SH-SY5Y (cell line): ENCODE measurements around the gene CCDC171.

Experiments used
- GATA2 ChIP-seq: IDR thresholded peaks from 2 replicates; pipeline ENCODE4 v1.6.1; 2011; ENCODE audit warnings: mild to moderate bottlenecking, low read depth, low read length
- GATA3 ChIP-seq: IDR thresholded peaks from 2 replicates; pipeline ENCODE4 v1.6.1; 2011; ENCODE audit warnings: low read depth, mild to moderate bottlenecking, low read length, moderate library complexity

DNA sequence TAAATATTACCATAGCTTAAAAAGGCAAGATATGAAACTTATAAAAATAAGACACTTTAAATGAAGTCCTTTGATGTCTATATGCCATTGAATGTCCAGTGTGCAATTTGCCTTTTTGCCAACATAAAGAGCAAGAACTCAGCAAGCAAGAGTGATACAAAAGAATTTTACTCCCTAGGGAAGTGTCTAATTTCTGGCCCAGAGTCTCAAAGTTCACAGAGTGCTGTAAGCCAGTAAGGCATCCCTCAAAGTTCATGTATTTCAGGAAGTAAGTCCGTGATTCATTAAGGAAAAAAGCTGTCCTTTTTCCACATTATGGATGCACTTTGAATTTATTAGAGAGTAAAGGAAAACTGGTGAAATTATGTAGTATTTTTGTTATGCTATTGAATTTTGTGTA lies 185.2 kb downstream of the CCDC171 start:
- TF ChIP-seq GATA3 = no peak
- no peak for TF ChIP-seq GATA2
